Neural progenitor cell (in vitro differentiated cells): Measurements from ENCODE around the gene EFS. TPM values are rescaled to one million over a fixed set of nuclear protein-coding genes. Genes with fewer than 3 reads are reported as not detected.
"Not testable (repeated sequence)": the region's sequence is repeated elsewhere in the genome, so short reads cannot be mapped to it uniquely, and the experiment has no call there.

Source experiments
- DNase-seq: peaks from one replicate; pipeline ENCODE4 v3.0.0-alpha.2; 2016; ENCODE audit warnings: low spot score
- H2AFZ ChIP-seq: fragments of 200-600 bp; sonication (generic); replicated peaks from 2 replicates; pipeline ENCODE4 v1.6.1; 2016; ENCODE audit warnings: antibody characterized with exemption
- H3F3A ChIP-seq: fragments of 200-600 bp; sonication (generic); 2 replicates; pipeline ENCODE4 v1.6.1; 2016; ENCODE audit warnings: antibody characterized with exemption, low read depth
- H3K27ac ChIP-seq: fragments of 200-600 bp; sonication (generic); 2 replicates; pipeline ENCODE4 v1.5.1; 2016; ENCODE audit warnings: mild to moderate bottlenecking
- H3K27me3 ChIP-seq: fragments of 200-600 bp; sonication (generic); 2 replicates; pipeline ENCODE4 v1.6.1; 2016; ENCODE audit warnings: mild to moderate bottlenecking, moderate library complexity
- H3K36me3 ChIP-seq: fragments of 200-600 bp; sonication (generic); 2 replicates; pipeline ENCODE4 v1.5.1; 2016
- H3K4me1 ChIP-seq: fragments of 200-600 bp; sonication (generic); 2 replicates; pipeline ENCODE4 v1.6.1; 2016; ENCODE audit warnings: mixed run types
- H3K4me2 ChIP-seq: fragments of 200-600 bp; sonication (generic); 2 replicates; pipeline ENCODE4 v1.6.1; 2016
- H3K4me3 ChIP-seq: fragments of 200-600 bp; sonication (generic); 2 replicates; pipeline ENCODE4 v1.5.1; 2016
- H3K79me2 ChIP-seq: fragments of 200-600 bp; sonication (generic); 2 replicates; pipeline ENCODE4 v1.6.1; 2016; ENCODE audit warnings: low read depth
- H3K9ac ChIP-seq: fragments of 200-600 bp; sonication (generic); 2 replicates; pipeline ENCODE4 v1.6.1; 2016
- H3K9me3 ChIP-seq: fragments of 200-600 bp; sonication (generic); 2 replicates; pipeline ENCODE4 v1.5.1; 2016; ENCODE audit warnings: low read depth
- H4K20me1 ChIP-seq: fragments of 200-600 bp; sonication (generic); 2 replicates; pipeline ENCODE4 v1.6.1; 2016; ENCODE audit warnings: low read depth
- H3K27ac Mint-ChIP-seq: 3 replicates; pipeline ENCODE4 v1.8.0; 2021; ENCODE audit warnings: mixed read lengths
- H3K27me3 Mint-ChIP-seq: 2 replicates; pipeline ENCODE4 v1.8.0; 2022; ENCODE audit warnings: low read depth, mild to moderate bottlenecking, inconsistent platforms, moderate library complexity, mixed read lengths; ENCODE audit not compliant: insufficient read depth
- H3K36me3 Mint-ChIP-seq: 3 replicates; pipeline ENCODE4 v1.8.0; 2021; ENCODE audit warnings: mixed read lengths
- H3K4me1 Mint-ChIP-seq: 3 replicates; pipeline ENCODE4 v1.8.0; 2021; ENCODE audit warnings: mixed read lengths
- H3K4me3 Mint-ChIP-seq: 3 replicates; pipeline ENCODE4 v1.8.0; 2021; ENCODE audit warnings: mild to moderate bottlenecking, moderate library complexity, mixed read lengths
- H3K9me3 Mint-ChIP-seq: 3 replicates; pipeline ENCODE4 v1.8.0; 2020; ENCODE audit warnings: mixed read lengths
- EZH2 ChIP-seq: fragments of 200-600 bp; sonication (generic); IDR thresholded peaks from 2 replicates; pipeline ENCODE4 v1.6.1; 2017; ENCODE audit warnings: antibody characterized with exemption, mild to moderate bottlenecking, moderate library complexity
- EZH2phosphoT487 ChIP-seq: fragments of 200-600 bp; sonication (generic); IDR thresholded peaks from 2 replicates; pipeline ENCODE4 v1.6.1; 2017; ENCODE audit warnings: antibody characterized with exemption
- total RNA-seq: library from RNA; depleted of rRNA; stranded (reverse); fragments of >200 nt; gene quantifications from 2 replicates; pipeline ENCODE4 v1.2.3, GENCODE V29; 2015; ENCODE audit warnings: low replicate concordance
- TF ChIP-seq, protein P1 (sequence below): fragments of 200-600 bp; sonication (generic); IDR thresholded peaks from 2 replicates; pipeline ENCODE4 v1.5.1; 2017; ENCODE audit warnings: antibody characterized with exemption, mild to moderate bottlenecking

Gene EFS
- total RNA-seq, 1 donor from 2014 or later, result 21.7 TPM

- no peak for DNase-seq
Observed at GRCh38 chr14:23387916-23388882, 23.2 kb upstream of the EFS start.

GRCh38 chr14:23386999-23387398, 22.0 kb upstream of the EFS start:
- Histone ChIP-seq H3K9ac (no peak overlapping the region), H3K4me3 (no peak overlapping the region), H3F3A (no peaks in the 10 kb centered on the region), H3K79me2 (no peaks in the 10 kb centered on the region), H3K9me3 (no peaks in the 10 kb centered on the region), H4K20me1 (no peaks in the 10 kb centered on the region), H3K4me2 (no peak overlapping the region), H2AFZ (no peak overlapping the region), H3K36me3 (no peaks in the 10 kb centered on the region), H3K4me1 (no peaks in the 10 kb centered on the region), H3K27me3 (no peaks in the 10 kb centered on the region), H3K27ac (no peak overlapping the region)
- no peak for DNase-seq
- H3K4me3 Mint-ChIP-seq, result no peak overlapping the region
- TF ChIP-seq EZH2phosphoT487 (no peak), EZH2 (no peak)
- TF ChIP-seq, protein P1, sequence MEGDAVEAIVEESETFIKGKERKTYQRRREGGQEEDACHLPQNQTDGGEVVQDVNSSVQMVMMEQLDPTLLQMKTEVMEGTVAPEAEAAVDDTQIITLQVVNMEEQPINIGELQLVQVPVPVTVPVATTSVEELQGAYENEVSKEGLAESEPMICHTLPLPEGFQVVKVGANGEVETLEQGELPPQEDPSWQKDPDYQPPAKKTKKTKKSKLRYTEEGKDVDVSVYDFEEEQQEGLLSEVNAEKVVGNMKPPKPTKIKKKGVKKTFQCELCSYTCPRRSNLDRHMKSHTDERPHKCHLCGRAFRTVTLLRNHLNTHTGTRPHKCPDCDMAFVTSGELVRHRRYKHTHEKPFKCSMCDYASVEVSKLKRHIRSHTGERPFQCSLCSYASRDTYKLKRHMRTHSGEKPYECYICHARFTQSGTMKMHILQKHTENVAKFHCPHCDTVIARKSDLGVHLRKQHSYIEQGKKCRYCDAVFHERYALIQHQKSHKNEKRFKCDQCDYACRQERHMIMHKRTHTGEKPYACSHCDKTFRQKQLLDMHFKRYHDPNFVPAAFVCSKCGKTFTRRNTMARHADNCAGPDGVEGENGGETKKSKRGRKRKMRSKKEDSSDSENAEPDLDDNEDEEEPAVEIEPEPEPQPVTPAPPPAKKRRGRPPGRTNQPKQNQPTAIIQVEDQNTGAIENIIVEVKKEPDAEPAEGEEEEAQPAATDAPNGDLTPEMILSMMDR, result no peak
- H3K27me3 Mint-ChIP-seq, result peaks cover 13% of the 10 kb centered on the region
- no peaks in the 10 kb centered on the region for H3K36me3 Mint-ChIP-seq
- H3K9me3 Mint-ChIP-seq, result no peaks in the 10 kb centered on the region
- peaks cover 5% of the 10 kb centered on the region for H3K4me1 Mint-ChIP-seq
- H3K27ac Mint-ChIP-seq, result peak overlapping the region; percentile 74

More at GRCh38 chr14:23387916-23388882, 23.2 kb upstream of the EFS start:
- H3K4me3 ChIP-seq, result no peak overlapping the region
- no peaks in the 10 kb centered on the region for H3K27me3 ChIP-seq
- peaks cover 11% of the 10 kb centered on the region for H3K27me3 Mint-ChIP-seq
- H3K4me1 Mint-ChIP-seq, result no peaks in the 10 kb centered on the region
- H3K27ac ChIP-seq, result no peak overlapping the region
- no peaks in the 10 kb centered on the region for H3K79me2 ChIP-seq
- no peak overlapping the region for H3K4me3 Mint-ChIP-seq
- no peak for TF ChIP-seq EZH2phosphoT487
- TF ChIP-seq, protein P1, result no peak
- TF ChIP-seq EZH2, result no peak
- H4K20me1 ChIP-seq, result no peaks in the 10 kb centered on the region
- H3F3A ChIP-seq, result no peaks in the 10 kb centered on the region
- no peak overlapping the region for H3K27ac Mint-ChIP-seq
- no peaks in the 10 kb centered on the region for H3K36me3 Mint-ChIP-seq
- no peak overlapping the region for H3K4me2 ChIP-seq
- H3K9me3 Mint-ChIP-seq, result no peaks in the 10 kb centered on the region
- no peaks in the 10 kb centered on the region for H3K9me3 ChIP-seq
- H3K9ac ChIP-seq, result no peak overlapping the region
- no peaks in the 10 kb centered on the region for H3K4me1 ChIP-seq
- no peaks in the 10 kb centered on the region for H3K36me3 ChIP-seq
- no peak overlapping the region for H2AFZ ChIP-seq

DNA sequence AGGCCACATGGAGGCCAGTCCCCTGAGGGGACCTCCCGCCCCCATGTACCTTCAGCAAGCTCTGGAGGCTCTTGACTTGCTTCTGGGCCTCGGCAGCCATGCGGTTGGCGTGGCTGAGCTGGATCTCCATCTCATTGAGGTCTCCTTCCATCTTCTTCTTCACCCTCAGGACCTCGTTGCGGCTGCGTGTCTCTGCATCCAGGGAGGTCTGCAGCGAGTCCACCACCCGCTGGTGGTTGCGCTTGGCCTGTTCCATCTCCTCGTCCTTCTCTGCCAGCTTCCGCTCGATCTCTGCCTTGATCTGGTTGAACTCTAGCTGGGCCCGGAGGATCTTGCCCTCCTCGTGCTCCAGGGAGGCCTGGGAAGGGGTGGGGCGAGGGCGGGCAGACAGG, 21.3 kb upstream of the EFS start:
- H3K4me1 ChIP-seq, H3K36me3 ChIP-seq, H3K9me3 ChIP-seq, H2AFZ ChIP-seq, H3F3A ChIP-seq, H3K4me1 Mint-ChIP-seq, H3K27ac ChIP-seq, H4K20me1 ChIP-seq, H3K27me3 ChIP-seq, H3K27ac Mint-ChIP-seq, DNase-seq, H3K4me3 ChIP-seq, H3K9ac ChIP-seq, H3K79me2 ChIP-seq, H3K9me3 Mint-ChIP-seq, H3K4me2 ChIP-seq, H3K36me3 Mint-ChIP-seq, H3K4me3 Mint-ChIP-seq: not testable (repeated sequence)
- H3K27me3 Mint-ChIP-seq, result peaks cover 13% of the 10 kb centered on the region
